NB4 (cell line): Measurements from ENCODE around the gene ULBP1.

Source experiments
- MYC ChIP-seq: IDR thresholded peaks from 2 replicates; pipeline ENCODE4 v1.6.1; 2011; ENCODE audit warnings: low read depth, low read length
- POLR2A ChIP-seq: IDR thresholded peaks from 2 replicates; pipeline ENCODE4 v1.6.1; 2011; ENCODE audit warnings: mild to moderate bottlenecking; ENCODE audit not compliant: insufficient read length; ENCODE audit errors: extremely low read depth
- TF ChIP-seq, protein P1 (sequence below): IDR thresholded peaks from one replicate; pipeline ENCODE4 v1.5.1; 2012; ENCODE audit warnings: low read depth, low read length
- TF ChIP-seq, protein P2 (sequence below): IDR thresholded peaks from 2 replicates; pipeline ENCODE4 v1.6.1; 2011; ENCODE audit warnings: low read depth, low read length

DNA sequence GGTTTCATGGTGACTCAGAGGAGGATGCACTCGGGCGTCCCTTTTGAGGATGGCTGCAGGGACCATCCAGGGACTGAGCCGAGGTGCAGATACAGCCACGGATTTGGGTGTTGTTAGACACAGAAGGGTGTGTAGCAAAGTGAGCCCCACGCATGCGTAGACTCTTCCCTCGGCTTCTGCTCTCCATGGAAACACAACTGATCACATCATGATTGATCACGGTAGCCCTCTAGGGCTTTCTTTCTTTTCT lies 606 bp upstream of the ULBP1 start:
- TF ChIP-seq, protein P1, sequence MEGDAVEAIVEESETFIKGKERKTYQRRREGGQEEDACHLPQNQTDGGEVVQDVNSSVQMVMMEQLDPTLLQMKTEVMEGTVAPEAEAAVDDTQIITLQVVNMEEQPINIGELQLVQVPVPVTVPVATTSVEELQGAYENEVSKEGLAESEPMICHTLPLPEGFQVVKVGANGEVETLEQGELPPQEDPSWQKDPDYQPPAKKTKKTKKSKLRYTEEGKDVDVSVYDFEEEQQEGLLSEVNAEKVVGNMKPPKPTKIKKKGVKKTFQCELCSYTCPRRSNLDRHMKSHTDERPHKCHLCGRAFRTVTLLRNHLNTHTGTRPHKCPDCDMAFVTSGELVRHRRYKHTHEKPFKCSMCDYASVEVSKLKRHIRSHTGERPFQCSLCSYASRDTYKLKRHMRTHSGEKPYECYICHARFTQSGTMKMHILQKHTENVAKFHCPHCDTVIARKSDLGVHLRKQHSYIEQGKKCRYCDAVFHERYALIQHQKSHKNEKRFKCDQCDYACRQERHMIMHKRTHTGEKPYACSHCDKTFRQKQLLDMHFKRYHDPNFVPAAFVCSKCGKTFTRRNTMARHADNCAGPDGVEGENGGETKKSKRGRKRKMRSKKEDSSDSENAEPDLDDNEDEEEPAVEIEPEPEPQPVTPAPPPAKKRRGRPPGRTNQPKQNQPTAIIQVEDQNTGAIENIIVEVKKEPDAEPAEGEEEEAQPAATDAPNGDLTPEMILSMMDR = no peak
- no peak for TF ChIP-seq POLR2A
- TF ChIP-seq MYC = no peak
- TF ChIP-seq, protein P2, sequence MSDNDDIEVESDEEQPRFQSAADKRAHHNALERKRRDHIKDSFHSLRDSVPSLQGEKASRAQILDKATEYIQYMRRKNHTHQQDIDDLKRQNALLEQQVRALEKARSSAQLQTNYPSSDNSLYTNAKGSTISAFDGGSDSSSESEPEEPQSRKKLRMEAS = no peak
